HEK293 (cell line): ENCODE data around the gene MRGPRX1.

Experiments
- CTCF ChIA-PET: fragments of 350-600 bp; formaldehyde crosslinking; extraction: SDS; loops from one replicate; lab custom pipeline; 2021; ENCODE audit warnings: antibody characterized with exemption; lab: Yijun Ruan, JAX
- POLR2A ChIA-PET: fragments of 300-600 bp; formaldehyde crosslinking; extraction: SDS; loops from one replicate; lab custom pipeline; 2020; ENCODE audit warnings: antibody characterized with exemption, inconsistent platforms; lab: Yijun Ruan, JAX
- H3K27ac ChIP-seq: fragments of 200-500 bp; sonication (Bioruptor generic); 2 replicates; pipeline ENCODE4 v1.5.1; 2014; ENCODE audit warnings: low read depth, low read length, control low read depth, inconsistent platforms; ENCODE audit errors: extremely low read depth
- H3K36me3 ChIP-seq, 2 experiments: fragments of 200-500 bp in 1 of 2; sonication (Bioruptor generic) in 1 of 2; 1 replicate in 1 of 2; 2 replicates in 1 of 2; pipeline ENCODE4 v1.5.1; 2014 to 2017; ENCODE audit warnings: inconsistent platforms in 2 of 2, low read length in 2 of 2; ENCODE audit not compliant: control insufficient read depth in 2 of 2, insufficient read depth in 1 of 2
- H3K4me1 ChIP-seq: fragments of 200-500 bp; sonication (Bioruptor generic); 2 replicates; pipeline ENCODE4 v1.5.1; 2014; ENCODE audit warnings: mild to moderate bottlenecking, low read length, inconsistent platforms; ENCODE audit not compliant: control insufficient read depth, insufficient read depth
- H3K4me3 ChIP-seq: 2 replicates; pipeline ENCODE4 v1.5.1; 2011; ENCODE audit warnings: low read depth, mild to moderate bottlenecking, control low read depth, low read length, moderate library complexity
- H3K9me3 ChIP-seq: fragments of 200-500 bp; sonication (Bioruptor generic); 2 replicates; pipeline ENCODE4 v1.5.1; 2014; ENCODE audit warnings: low read depth, low read length, inconsistent platforms; ENCODE audit not compliant: control insufficient read depth, insufficient read depth
- GLI2 ChIP-seq: fragments of 450-650 bp; formaldehyde crosslinking; IDR thresholded peaks from 2 replicates; pipeline ENCODE4; 2017; ENCODE audit warnings: missing biosample characterization, missing genetic modification characterization, low read depth, borderline replicate concordance
- KLF9 ChIP-seq: fragments of 450-650 bp; formaldehyde crosslinking; IDR thresholded peaks from 2 replicates; pipeline ENCODE4 v1.5.1; 2016; ENCODE audit warnings: missing biosample characterization, missing genetic modification characterization, low read depth
- MYNN ChIP-seq: fragments of 450-650 bp; formaldehyde crosslinking; IDR thresholded peaks from 2 replicates; pipeline ENCODE4 v1.5.1; 2016; ENCODE audit warnings: missing biosample characterization, missing genetic modification characterization, borderline replicate concordance
- TRIM28 ChIP-seq: IDR thresholded peaks from 2 replicates; pipeline ENCODE4 v1.6.1; 2011; ENCODE audit warnings: low read length, control low read depth, borderline replicate concordance
- ZBTB1 ChIP-seq: fragments of 450-650 bp; formaldehyde crosslinking; IDR thresholded peaks from 2 replicates; pipeline ENCODE4 v1.5.1; 2016; ENCODE audit warnings: missing biosample characterization, missing genetic modification characterization
- ZBTB49 ChIP-seq: fragments of 450-650 bp; formaldehyde crosslinking; IDR thresholded peaks from 2 replicates; pipeline ENCODE4 v1.5.1; 2016; ENCODE audit warnings: missing biosample characterization, missing genetic modification characterization, low read depth
- ZEB2 ChIP-seq: fragments of 450-650 bp; formaldehyde crosslinking; IDR thresholded peaks from 2 replicates; pipeline ENCODE4 v1.5.1; 2016; ENCODE audit warnings: missing biosample characterization, missing genetic modification characterization
- ZFP69B ChIP-seq: fragments of 450-650 bp; formaldehyde crosslinking; IDR thresholded peaks from 2 replicates; pipeline ENCODE4 v1.5.1; 2016; ENCODE audit warnings: missing biosample characterization, missing genetic modification characterization
- ZNF112 ChIP-seq: fragments of 450-650 bp; formaldehyde crosslinking; IDR thresholded peaks from 2 replicates; pipeline ENCODE4 v1.5.0; 2017; ENCODE audit warnings: missing biosample characterization, missing genetic modification characterization
- ZNF175 ChIP-seq: fragments of 450-650 bp; formaldehyde crosslinking; IDR thresholded peaks from 2 replicates; pipeline ENCODE4 v1.5.1; 2016; ENCODE audit warnings: missing biosample characterization, missing genetic modification characterization
- ZNF292 ChIP-seq: fragments of 450-650 bp; formaldehyde crosslinking; IDR thresholded peaks from 2 replicates; pipeline ENCODE4 v1.5.1; 2016; ENCODE audit warnings: low read depth, missing biosample characterization, missing genetic modification characterization, borderline replicate concordance
- ZNF311 ChIP-seq: fragments of 450-650 bp; formaldehyde crosslinking; IDR thresholded peaks from 2 replicates; pipeline ENCODE4 v1.5.1; 2017; ENCODE audit warnings: missing biosample characterization, missing genetic modification characterization, borderline replicate concordance
- ZNF548 ChIP-seq: fragments of 450-650 bp; formaldehyde crosslinking; IDR thresholded peaks from 2 replicates; pipeline ENCODE4 v1.5.1; 2016; ENCODE audit warnings: missing biosample characterization, missing genetic modification characterization
- ZNF558 ChIP-seq: fragments of 450-650 bp; formaldehyde crosslinking; IDR thresholded peaks from 2 replicates; pipeline ENCODE4 v1.5.1; 2016; ENCODE audit warnings: missing biosample characterization, missing genetic modification characterization
- ZNF76 ChIP-seq: fragments of 450-650 bp; formaldehyde crosslinking; IDR thresholded peaks from 2 replicates; pipeline ENCODE4; 2016; ENCODE audit warnings: low read depth, missing biosample characterization, missing genetic modification characterization, borderline replicate concordance
- ZNF785 ChIP-seq: fragments of 450-650 bp; formaldehyde crosslinking; IDR thresholded peaks from 2 replicates; pipeline ENCODE4 v1.5.1; 2016; ENCODE audit warnings: missing biosample characterization, missing genetic modification characterization
- ZSCAN5A ChIP-seq: fragments of 450-650 bp; formaldehyde crosslinking; IDR thresholded peaks from 2 replicates; pipeline ENCODE4 v1.5.1; 2016; ENCODE audit warnings: missing biosample characterization, missing genetic modification characterization
- TF ChIP-seq, protein P1 (sequence below): fragments of 450-650 bp; formaldehyde crosslinking; IDR thresholded peaks from 2 replicates; pipeline ENCODE4 v1.5.1; 2016; ENCODE audit warnings: missing biosample characterization, missing genetic modification characterization
- TF ChIP-seq, protein P2 (sequence below): fragments of 450-650 bp; formaldehyde crosslinking; IDR thresholded peaks from 2 replicates; pipeline ENCODE4 v1.5.1; 2016; ENCODE audit warnings: missing biosample characterization, missing genetic modification characterization
- TF ChIP-seq, protein P3 (sequence below): IDR thresholded peaks from 2 replicates; pipeline ENCODE4 v1.6.1; 2011; ENCODE audit warnings: mild to moderate bottlenecking, low read depth, low read length, borderline replicate concordance

The MRGPRX1 gene

GRCh38 chr11:18958221-18958910 is 19.2 kb upstream of the MRGPRX1 start (continued):
- TF ChIP-seq, protein P1, sequence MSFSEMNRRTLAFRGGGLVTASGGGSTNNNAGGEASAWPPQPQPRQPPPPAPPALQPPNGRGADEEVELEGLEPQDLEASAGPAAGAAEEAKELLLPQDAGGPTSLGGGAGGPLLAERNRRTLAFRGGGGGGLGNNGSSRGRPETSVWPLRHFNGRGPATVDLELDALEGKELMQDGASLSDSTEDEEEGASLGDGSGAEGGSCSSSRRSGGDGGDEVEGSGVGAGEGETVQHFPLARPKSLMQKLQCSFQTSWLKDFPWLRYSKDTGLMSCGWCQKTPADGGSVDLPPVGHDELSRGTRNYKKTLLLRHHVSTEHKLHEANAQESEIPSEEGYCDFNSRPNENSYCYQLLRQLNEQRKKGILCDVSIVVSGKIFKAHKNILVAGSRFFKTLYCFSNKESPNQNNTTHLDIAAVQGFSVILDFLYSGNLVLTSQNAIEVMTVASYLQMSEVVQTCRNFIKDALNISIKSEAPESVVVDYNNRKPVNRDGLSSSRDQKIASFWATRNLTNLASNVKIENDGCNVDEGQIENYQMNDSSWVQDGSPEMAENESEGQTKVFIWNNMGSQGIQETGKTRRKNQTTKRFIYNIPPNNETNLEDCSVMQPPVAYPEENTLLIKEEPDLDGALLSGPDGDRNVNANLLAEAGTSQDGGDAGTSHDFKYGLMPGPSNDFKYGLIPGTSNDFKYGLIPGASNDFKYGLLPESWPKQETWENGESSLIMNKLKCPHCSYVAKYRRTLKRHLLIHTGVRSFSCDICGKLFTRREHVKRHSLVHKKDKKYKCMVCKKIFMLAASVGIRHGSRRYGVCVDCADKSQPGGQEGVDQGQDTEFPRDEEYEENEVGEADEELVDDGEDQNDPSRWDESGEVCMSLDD (tag by site-specific recombination), result no peak
- no peak for TF ChIP-seq ZNF292 (tag by site-specific recombination)
- TF ChIP-seq ZNF311 (tag by site-specific recombination), result no peak
- no peak for TF ChIP-seq ZEB2 (tag by site-specific recombination)
- no peak for TF ChIP-seq MYNN (tag by site-specific recombination)
- TF ChIP-seq, protein P2, sequence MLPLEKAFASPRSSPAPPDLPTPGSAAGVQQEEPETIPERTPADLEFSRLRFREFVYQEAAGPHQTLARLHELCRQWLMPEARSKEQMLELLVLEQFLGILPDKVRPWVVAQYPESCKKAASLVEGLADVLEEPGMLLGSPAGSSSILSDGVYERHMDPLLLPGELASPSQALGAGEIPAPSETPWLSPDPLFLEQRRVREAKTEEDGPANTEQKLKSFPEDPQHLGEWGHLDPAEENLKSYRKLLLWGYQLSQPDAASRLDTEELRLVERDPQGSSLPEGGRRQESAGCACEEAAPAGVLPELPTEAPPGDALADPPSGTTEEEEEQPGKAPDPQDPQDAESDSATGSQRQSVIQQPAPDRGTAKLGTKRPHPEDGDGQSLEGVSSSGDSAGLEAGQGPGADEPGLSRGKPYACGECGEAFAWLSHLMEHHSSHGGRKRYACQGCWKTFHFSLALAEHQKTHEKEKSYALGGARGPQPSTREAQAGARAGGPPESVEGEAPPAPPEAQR (tag by site-specific recombination), result no peak

GRCh38 chr11:18956630-18957029 is 17.4 kb upstream of the MRGPRX1 start:
- POLR2A ChIA-PET, result no interaction called here
- Histone ChIP-seq H3K4me1 (no peaks in the 10 kb centered on the region), H3K4me3 (no peak overlapping the region), H3K36me3 (no peaks in the 10 kb centered on the region), H3K9me3 (no peaks in the 10 kb centered on the region), H3K27ac (no peak overlapping the region)
- CTCF ChIA-PET, result no interaction called here
- TF ChIP-seq ZNF548 (tag by site-specific recombination) (no peak), ZNF558 (tag by site-specific recombination) (no peak), ZFP69B (no peak), ZSCAN5A (no peak), ZBTB1 (tag by site-specific recombination) (no peak), ZNF175 (no peak), ZBTB49 (tag by site-specific recombination) (no peak), ZNF785 (tag by site-specific recombination) (no peak), KLF9 (no peak), ZNF76 (no peak), TRIM28 (no peak), GLI2 (tag by site-specific recombination) (no peak), ZNF112 (tag by site-specific recombination) (no peak)
- TF ChIP-seq, protein P3, sequence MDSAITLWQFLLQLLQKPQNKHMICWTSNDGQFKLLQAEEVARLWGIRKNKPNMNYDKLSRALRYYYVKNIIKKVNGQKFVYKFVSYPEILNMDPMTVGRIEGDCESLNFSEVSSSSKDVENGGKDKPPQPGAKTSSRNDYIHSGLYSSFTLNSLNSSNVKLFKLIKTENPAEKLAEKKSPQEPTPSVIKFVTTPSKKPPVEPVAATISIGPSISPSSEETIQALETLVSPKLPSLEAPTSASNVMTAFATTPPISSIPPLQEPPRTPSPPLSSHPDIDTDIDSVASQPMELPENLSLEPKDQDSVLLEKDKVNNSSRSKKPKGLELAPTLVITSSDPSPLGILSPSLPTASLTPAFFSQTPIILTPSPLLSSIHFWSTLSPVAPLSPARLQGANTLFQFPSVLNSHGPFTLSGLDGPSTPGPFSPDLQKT, result no peak
